BE2C (cell line): Measurements from ENCODE around the gene SRPK1.

Experiments
- DNase-seq: peaks from one replicate; pipeline ENCODE4 v3.0.0-alpha.2; 2020
- H3K27me3 ChIP-seq: fragments of 250-450 bp; sonication (Bioruptor Pico); 2 replicates; pipeline ENCODE4 v1.5.1; 2020; ENCODE audit warnings: mild to moderate bottlenecking
- H3K36me3 ChIP-seq: fragments of 250-450 bp; sonication (Bioruptor Pico); 2 replicates; pipeline ENCODE4 v1.5.1; 2020; ENCODE audit warnings: mild to moderate bottlenecking
- H3K4me1 ChIP-seq: fragments of 250-450 bp; sonication (Bioruptor Pico); 2 replicates; pipeline ENCODE4 v1.5.1; 2020
- H3K4me3 ChIP-seq: 2 replicates; pipeline ENCODE4 v1.5.1; 2011; ENCODE audit warnings: low read depth, low read length
- H3K9me3 ChIP-seq: fragments of 250-450 bp; sonication (Bioruptor Pico); 2 replicates; pipeline ENCODE4 v1.5.1; 2020
- CTCF ChIP-seq: IDR thresholded peaks from 2 replicates; pipeline ENCODE4 v1.5.1; 2012; ENCODE audit warnings: mild to moderate bottlenecking, low read depth, low read length

The SRPK1 gene

DNA sequence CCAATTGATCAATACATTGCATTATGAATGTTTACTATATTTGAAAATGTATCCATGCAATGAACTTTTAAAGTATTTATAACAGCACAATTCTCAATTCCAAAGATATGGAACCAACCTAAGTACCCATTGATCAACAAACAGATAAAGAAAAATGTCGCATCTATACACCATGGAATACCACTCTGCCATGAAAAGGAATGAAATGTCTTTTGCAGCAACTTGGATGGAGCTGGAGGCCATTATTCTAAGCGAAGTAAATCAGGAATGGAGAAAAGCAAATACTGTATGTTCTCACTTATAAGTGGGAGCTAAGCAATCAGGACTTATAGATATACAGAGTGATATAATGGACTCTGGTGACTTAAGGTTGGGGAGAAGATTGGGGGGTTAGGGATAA lies 22.9 kb downstream of the SRPK1 start:
- Histone ChIP-seq H3K9me3 (no peaks in the 10 kb centered on the region), H3K4me3 (no peak overlapping the region), H3K4me1 (no peaks in the 10 kb centered on the region), H3K36me3 (peaks cover 34% of the 10 kb centered on the region), H3K27me3 (no peaks in the 10 kb centered on the region)
- TF ChIP-seq CTCF: no peak
- no peak for DNase-seq

DNA sequence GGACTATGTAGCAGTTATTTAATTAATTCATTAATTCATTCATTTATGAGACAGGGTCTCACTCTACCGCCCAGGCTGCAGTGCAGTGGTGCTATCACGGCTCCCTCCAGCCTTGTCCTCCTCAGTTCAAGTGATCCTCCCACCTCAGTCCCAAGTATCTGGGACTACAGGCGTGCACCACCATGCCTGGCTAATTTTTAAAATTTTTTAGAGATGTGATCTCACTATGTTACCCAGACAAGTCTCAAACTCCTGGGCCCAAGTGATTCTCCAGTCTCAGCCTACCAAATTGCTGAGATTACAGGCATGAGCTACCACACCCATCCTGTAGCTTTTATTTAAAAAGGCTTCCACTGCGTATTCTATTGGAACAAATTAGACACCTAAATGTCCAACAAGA lies 23.4 kb downstream of the SRPK1 start:
- Histone ChIP-seq H3K4me1 (no peaks in the 10 kb centered on the region), H3K27me3 (no peaks in the 10 kb centered on the region), H3K36me3 (peaks cover 29% of the 10 kb centered on the region), H3K4me3 (no peak overlapping the region), H3K9me3 (no peaks in the 10 kb centered on the region)
- DNase-seq: no peak
- TF ChIP-seq CTCF: no peak

DNA sequence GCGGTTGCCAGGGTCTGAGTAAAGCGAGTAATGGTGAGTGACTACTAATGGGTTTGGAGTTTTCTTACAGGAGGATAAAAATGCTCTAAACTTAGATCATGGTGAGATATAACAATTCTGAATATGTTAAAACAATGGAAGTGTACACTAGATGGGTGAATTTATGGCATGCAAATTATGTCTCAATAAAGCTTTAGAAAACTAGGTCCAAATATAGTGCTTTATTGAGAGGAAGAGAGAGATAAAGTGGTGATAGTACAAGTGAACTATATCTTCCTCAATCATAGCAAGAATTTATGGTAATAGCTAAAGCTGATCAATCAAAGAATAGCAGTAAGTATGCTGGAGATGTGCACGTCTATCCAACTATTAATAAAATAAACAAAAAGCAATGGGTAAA lies 23.9 kb downstream of the SRPK1 start:
- H3K36me3 ChIP-seq: peaks cover 28% of the 10 kb centered on the region
- no peak for TF ChIP-seq CTCF
- no peak for DNase-seq

DNA sequence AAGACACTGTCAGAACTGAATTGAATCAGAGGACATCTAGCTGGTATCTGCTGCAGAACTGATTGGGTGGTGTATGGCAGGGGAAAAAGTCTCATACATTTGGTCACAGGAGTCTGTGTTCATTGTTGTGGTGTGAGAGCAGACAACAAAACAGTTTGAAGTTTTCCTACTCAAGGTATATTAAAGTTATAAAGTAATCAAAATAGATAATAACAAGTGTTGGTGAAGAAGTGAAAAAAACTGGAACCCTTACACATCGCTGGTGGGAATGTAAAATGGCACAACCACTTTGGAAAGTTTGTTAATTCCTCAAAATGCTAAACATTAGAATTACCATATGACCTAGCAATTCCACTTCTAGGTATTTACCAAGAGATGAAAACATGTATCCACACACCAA lies 24.7 kb downstream of the SRPK1 start:
- Histone ChIP-seq H3K9me3 (no peaks in the 10 kb centered on the region), H3K4me1 (no peaks in the 10 kb centered on the region), H3K36me3 (peaks cover 22% of the 10 kb centered on the region), H3K27me3 (no peaks in the 10 kb centered on the region), H3K4me3 (no peak overlapping the region)
- no peak for DNase-seq
- no peak for TF ChIP-seq CTCF

More for the DNA sequence above, 23.9 kb downstream of the SRPK1 start:
- Histone ChIP-seq H3K4me3 (no peak overlapping the region), H3K4me1 (no peaks in the 10 kb centered on the region), H3K27me3 (no peaks in the 10 kb centered on the region), H3K9me3 (no peaks in the 10 kb centered on the region)

DNA sequence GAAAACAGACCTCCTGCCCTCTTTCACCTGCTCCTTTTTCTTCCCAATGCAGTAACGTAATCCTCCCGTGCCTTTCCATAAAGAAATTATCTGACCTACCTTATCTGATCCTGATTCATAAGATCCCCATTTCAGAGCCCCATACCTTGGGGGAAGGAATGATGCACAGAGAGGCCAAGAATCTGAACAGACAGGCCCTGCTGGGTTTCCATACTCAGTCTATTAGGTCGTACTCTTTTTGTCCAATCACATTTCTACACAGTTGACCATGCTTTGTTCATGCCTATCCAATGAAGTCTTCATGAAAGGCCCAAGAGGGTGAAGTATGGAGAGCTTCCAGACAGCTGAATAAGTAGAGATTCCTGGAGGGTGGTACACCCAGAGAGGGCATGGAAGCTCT lies 25.3 kb downstream of the SRPK1 start:
- H3K36me3 ChIP-seq: peaks cover 19% of the 10 kb centered on the region

GRCh38 chr6:35894776-35895175 lies 26.1 kb downstream of the SRPK1 start:
- no peaks in the 10 kb centered on the region for H3K4me1 ChIP-seq
- no peaks in the 10 kb centered on the region for H3K27me3 ChIP-seq
- no peak for TF ChIP-seq CTCF
- no peak for DNase-seq
- H3K4me3 ChIP-seq: no peak overlapping the region
- H3K9me3 ChIP-seq: no peaks in the 10 kb centered on the region
- H3K36me3 ChIP-seq: peaks cover 20% of the 10 kb centered on the region

More for the DNA sequence above, 25.3 kb downstream of the SRPK1 start:
- Histone ChIP-seq H3K4me1 (no peaks in the 10 kb centered on the region), H3K9me3 (no peaks in the 10 kb centered on the region), H3K4me3 (no peak overlapping the region), H3K27me3 (no peaks in the 10 kb centered on the region)
- no peak for TF ChIP-seq CTCF
- DNase-seq: no peak
